HEK293 (cell line): Measurements from ENCODE around the gene SCIMP.
A peak's percentile ranks its signal among the peaks of the same experiment; 100 is the strongest.

Experiments used
- IKZF3 ChIP-seq: fragments of 450-650 bp; IDR thresholded peaks from 2 replicates; pipeline ENCODE4 v1.5.0; 2018; ENCODE audit warnings: missing biosample characterization, mild to moderate bottlenecking, missing genetic modification characterization, moderate library complexity
- MEIS1 ChIP-seq: sonication (generic); formaldehyde crosslinking; IDR thresholded peaks from 2 replicates; pipeline ENCODE4 v1.8.1; 2022; ENCODE audit warnings: missing genetic modification reagents, mild to moderate bottlenecking, borderline replicate concordance
- MYNN ChIP-seq: fragments of 450-650 bp; formaldehyde crosslinking; IDR thresholded peaks from 2 replicates; pipeline ENCODE4 v1.5.1; 2016; ENCODE audit warnings: missing biosample characterization, missing genetic modification characterization, borderline replicate concordance
- PRDM6 ChIP-seq: fragments of 450-650 bp; formaldehyde crosslinking; IDR thresholded peaks from 2 replicates; pipeline ENCODE4 v1.5.1; 2017; ENCODE audit warnings: missing biosample characterization, missing genetic modification characterization
- SCRT2 ChIP-seq: fragments of 450-650 bp; formaldehyde crosslinking; IDR thresholded peaks from 2 replicates; pipeline ENCODE4 v1.5.1; 2016; ENCODE audit warnings: missing biosample characterization, missing genetic modification characterization
- YY2 ChIP-seq: fragments of 450-650 bp; formaldehyde crosslinking; IDR thresholded peaks from 2 replicates; pipeline ENCODE4 v1.5.1; 2016; ENCODE audit warnings: missing biosample characterization, missing genetic modification characterization
- ZFHX2 ChIP-seq: fragments of 450-650 bp; formaldehyde crosslinking; conservative IDR thresholded peaks from 2 replicates; pipeline ENCODE4 v1.5.1; 2016; ENCODE audit warnings: missing biosample characterization, missing genetic modification characterization
- ZIC2 ChIP-seq: fragments of 450-650 bp; formaldehyde crosslinking; IDR thresholded peaks from 2 replicates; pipeline ENCODE4 v1.5.1; 2016; ENCODE audit warnings: missing biosample characterization, missing genetic modification characterization
- ZNF223 ChIP-seq: fragments of 450-650 bp; formaldehyde crosslinking; IDR thresholded peaks from 2 replicates; pipeline ENCODE4 v1.5.1; 2016; ENCODE audit warnings: missing biosample characterization, missing genetic modification characterization
- ZNF23 ChIP-seq: fragments of 450-650 bp; formaldehyde crosslinking; IDR thresholded peaks from 2 replicates; pipeline ENCODE4 v1.5.1; 2016; ENCODE audit warnings: missing biosample characterization, missing genetic modification characterization, borderline replicate concordance
- ZNF280D ChIP-seq: fragments of 450-650 bp; formaldehyde crosslinking; IDR thresholded peaks from 2 replicates; pipeline ENCODE4 v1.5.1; 2016; ENCODE audit warnings: missing biosample characterization, missing genetic modification characterization
- ZNF335 ChIP-seq: fragments of 450-650 bp; formaldehyde crosslinking; conservative IDR thresholded peaks from 2 replicates; pipeline ENCODE4 v1.5.1; 2016; ENCODE audit warnings: missing biosample characterization, missing genetic modification characterization
- ZNF350 ChIP-seq: fragments of 450-650 bp; formaldehyde crosslinking; IDR thresholded peaks from 2 replicates; pipeline ENCODE4 v1.5.0; 2017; ENCODE audit warnings: missing biosample characterization, mild to moderate bottlenecking, missing genetic modification characterization
- ZNF354C ChIP-seq: fragments of 450-650 bp; formaldehyde crosslinking; IDR thresholded peaks from 2 replicates; pipeline ENCODE4 v1.5.1; 2016; ENCODE audit warnings: missing biosample characterization, missing genetic modification characterization, low read depth, borderline replicate concordance
- ZNF398 ChIP-seq: fragments of 450-650 bp; formaldehyde crosslinking; IDR thresholded peaks from 2 replicates; pipeline ENCODE4 v1.5.1; 2017; ENCODE audit warnings: missing biosample characterization, missing genetic modification characterization
- ZNF423 ChIP-seq: fragments of 450-650 bp; formaldehyde crosslinking; IDR thresholded peaks from 2 replicates; pipeline ENCODE4 v1.5.1; 2016; ENCODE audit warnings: missing biosample characterization, missing genetic modification characterization
- ZNF473 ChIP-seq: fragments of 450-650 bp; formaldehyde crosslinking; IDR thresholded peaks from 2 replicates; pipeline ENCODE4 v1.5.1; 2017; ENCODE audit warnings: missing biosample characterization, missing genetic modification characterization
- ZNF48 ChIP-seq: fragments of 450-650 bp; formaldehyde crosslinking; IDR thresholded peaks from 2 replicates; pipeline ENCODE4 v1.5.1; 2016; ENCODE audit warnings: missing biosample characterization, missing genetic modification characterization
- ZNF571 ChIP-seq: fragments of 450-650 bp; formaldehyde crosslinking; IDR thresholded peaks from 2 replicates; pipeline ENCODE4 v1.5.0; 2017; ENCODE audit warnings: missing biosample characterization, missing genetic modification characterization
- ZNF600 ChIP-seq: fragments of 450-650 bp; formaldehyde crosslinking; IDR thresholded peaks from 2 replicates; pipeline ENCODE4 v1.5.1; 2016; ENCODE audit warnings: missing biosample characterization, missing genetic modification characterization
- ZNF76 ChIP-seq: fragments of 450-650 bp; formaldehyde crosslinking; IDR thresholded peaks from 2 replicates; pipeline ENCODE4; 2016; ENCODE audit warnings: low read depth, missing biosample characterization, missing genetic modification characterization, borderline replicate concordance
- TF ChIP-seq, protein P1 (sequence below): fragments of 450-650 bp; formaldehyde crosslinking; IDR thresholded peaks from 2 replicates; pipeline ENCODE4 v1.5.1; 2016; ENCODE audit warnings: missing biosample characterization, missing genetic modification characterization
- TF ChIP-seq, protein P2 (sequence below): fragments of 450-650 bp; formaldehyde crosslinking; IDR thresholded peaks from 2 replicates; pipeline ENCODE4 v1.5.1; 2016; ENCODE audit warnings: missing biosample characterization, missing genetic modification characterization
- TF ChIP-seq, protein P3 (sequence below): fragments of 450-650 bp; formaldehyde crosslinking; IDR thresholded peaks from 2 replicates; pipeline ENCODE4 v1.5.0; 2017; ENCODE audit warnings: missing biosample characterization, missing genetic modification characterization, borderline replicate concordance
- TF ChIP-seq, protein P4 (sequence below): fragments of 450-650 bp; formaldehyde crosslinking; IDR thresholded peaks from 2 replicates; pipeline ENCODE4 v1.5.1; 2017; ENCODE audit warnings: missing biosample characterization, missing genetic modification characterization

SCIMP gene

DNA sequence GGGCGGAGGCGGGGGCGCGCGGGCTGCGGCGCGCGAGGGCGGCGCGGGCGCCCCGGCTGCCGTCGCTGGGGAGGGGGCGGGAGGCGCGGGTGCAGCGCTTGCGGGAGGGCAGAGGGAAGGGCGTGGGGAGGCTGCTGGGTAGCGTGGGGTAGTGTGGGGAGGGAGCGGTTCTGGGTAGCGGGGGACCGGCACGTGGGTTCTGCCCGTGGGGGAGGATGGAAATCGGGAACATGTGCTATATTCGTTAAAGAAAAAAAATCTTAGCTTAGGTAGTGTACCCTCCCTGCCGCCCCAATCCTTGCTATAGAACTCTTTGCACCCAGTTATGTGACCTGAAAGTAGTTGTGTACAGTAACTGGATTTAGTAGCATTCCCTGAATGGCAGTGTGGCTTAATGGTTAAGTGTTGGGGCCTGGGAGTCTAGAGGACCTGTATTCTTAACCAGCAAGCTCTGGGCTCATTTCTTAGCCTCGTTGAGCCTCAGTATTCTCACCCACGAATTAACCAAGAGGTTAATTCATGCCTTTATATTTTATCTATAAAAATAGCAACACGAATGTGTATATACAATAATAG lies 48.1 kb upstream of the SCIMP start (continued):
- TF ChIP-seq PRDM6 (tag by site-specific recombination) (no peak), ZNF354C (no peak), ZNF223 (tag by site-specific recombination) (no peak), ZNF571 (tag by site-specific recombination) (no peak), ZNF350 (tag by site-specific recombination) (no peak), ZNF335 (peak; percentile 78), ZNF398 (tag by site-specific recombination) (peak; percentile 85), ZNF473 (tag by site-specific recombination) (no peak), YY2 (tag by site-specific recombination) (no peak), ZNF76 (tag by site-specific recombination) (peak; percentile 96), ZNF600 (no peak), SCRT2 (tag by site-specific recombination) (no peak), MYNN (tag by site-specific recombination) (no peak), ZNF23 (no peak), MEIS1 (CRISPR knock-in tag) (no peak), ZFHX2 (tag by site-specific recombination) (peak; percentile 84), ZNF280D (tag by site-specific recombination) (no peak), ZNF423 (no peak), ZIC2 (no peak), IKZF3 (tag by site-specific recombination) (no peak), ZNF48 (tag by site-specific recombination) (no peak)
- TF ChIP-seq, protein P1, sequence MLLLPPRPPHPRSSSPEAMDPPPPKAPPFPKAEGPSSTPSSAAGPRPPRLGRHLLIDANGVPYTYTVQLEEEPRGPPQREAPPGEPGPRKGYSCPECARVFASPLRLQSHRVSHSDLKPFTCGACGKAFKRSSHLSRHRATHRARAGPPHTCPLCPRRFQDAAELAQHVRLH = peak; percentile 36; the same call in 1 of the 2 replicates
- TF ChIP-seq, protein P2, sequence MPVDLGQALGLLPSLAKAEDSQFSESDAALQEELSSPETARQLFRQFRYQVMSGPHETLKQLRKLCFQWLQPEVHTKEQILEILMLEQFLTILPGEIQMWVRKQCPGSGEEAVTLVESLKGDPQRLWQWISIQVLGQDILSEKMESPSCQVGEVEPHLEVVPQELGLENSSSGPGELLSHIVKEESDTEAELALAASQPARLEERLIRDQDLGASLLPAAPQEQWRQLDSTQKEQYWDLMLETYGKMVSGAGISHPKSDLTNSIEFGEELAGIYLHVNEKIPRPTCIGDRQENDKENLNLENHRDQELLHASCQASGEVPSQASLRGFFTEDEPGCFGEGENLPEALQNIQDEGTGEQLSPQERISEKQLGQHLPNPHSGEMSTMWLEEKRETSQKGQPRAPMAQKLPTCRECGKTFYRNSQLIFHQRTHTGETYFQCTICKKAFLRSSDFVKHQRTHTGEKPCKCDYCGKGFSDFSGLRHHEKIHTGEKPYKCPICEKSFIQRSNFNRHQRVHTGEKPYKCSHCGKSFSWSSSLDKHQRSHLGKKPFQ = no peak
- TF ChIP-seq, protein P3, sequence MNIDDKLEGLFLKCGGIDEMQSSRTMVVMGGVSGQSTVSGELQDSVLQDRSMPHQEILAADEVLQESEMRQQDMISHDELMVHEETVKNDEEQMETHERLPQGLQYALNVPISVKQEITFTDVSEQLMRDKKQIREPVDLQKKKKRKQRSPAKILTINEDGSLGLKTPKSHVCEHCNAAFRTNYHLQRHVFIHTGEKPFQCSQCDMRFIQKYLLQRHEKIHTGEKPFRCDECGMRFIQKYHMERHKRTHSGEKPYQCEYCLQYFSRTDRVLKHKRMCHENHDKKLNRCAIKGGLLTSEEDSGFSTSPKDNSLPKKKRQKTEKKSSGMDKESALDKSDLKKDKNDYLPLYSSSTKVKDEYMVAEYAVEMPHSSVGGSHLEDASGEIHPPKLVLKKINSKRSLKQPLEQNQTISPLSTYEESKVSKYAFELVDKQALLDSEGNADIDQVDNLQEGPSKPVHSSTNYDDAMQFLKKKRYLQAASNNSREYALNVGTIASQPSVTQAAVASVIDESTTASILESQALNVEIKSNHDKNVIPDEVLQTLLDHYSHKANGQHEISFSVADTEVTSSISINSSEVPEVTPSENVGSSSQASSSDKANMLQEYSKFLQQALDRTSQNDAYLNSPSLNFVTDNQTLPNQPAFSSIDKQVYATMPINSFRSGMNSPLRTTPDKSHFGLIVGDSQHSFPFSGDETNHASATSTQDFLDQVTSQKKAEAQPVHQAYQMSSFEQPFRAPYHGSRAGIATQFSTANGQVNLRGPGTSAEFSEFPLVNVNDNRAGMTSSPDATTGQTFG (tag by site-specific recombination) = no peak
- TF ChIP-seq, protein P4, sequence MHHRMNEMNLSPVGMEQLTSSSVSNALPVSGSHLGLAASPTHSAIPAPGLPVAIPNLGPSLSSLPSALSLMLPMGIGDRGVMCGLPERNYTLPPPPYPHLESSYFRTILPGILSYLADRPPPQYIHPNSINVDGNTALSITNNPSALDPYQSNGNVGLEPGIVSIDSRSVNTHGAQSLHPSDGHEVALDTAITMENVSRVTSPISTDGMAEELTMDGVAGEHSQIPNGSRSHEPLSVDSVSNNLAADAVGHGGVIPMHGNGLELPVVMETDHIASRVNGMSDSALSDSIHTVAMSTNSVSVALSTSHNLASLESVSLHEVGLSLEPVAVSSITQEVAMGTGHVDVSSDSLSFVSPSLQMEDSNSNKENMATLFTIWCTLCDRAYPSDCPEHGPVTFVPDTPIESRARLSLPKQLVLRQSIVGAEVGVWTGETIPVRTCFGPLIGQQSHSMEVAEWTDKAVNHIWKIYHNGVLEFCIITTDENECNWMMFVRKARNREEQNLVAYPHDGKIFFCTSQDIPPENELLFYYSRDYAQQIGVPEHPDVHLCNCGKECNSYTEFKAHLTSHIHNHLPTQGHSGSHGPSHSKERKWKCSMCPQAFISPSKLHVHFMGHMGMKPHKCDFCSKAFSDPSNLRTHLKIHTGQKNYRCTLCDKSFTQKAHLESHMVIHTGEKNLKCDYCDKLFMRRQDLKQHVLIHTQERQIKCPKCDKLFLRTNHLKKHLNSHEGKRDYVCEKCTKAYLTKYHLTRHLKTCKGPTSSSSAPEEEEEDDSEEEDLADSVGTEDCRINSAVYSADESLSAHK (tag by site-specific recombination) = no peak
